A549 treated with AZD9567 at 1 μM for 4 hours (cell line): ENCODE results near the gene DCAF17. TPM values are rescaled to one million over a fixed set of nuclear protein-coding genes. Genes with fewer than 3 reads are reported as not detected.

Experiments used
- total RNA-seq: library from RNA; stranded (reverse); fragments of 200-300 nt; extraction: Qiagen RNA extraction; gene quantifications from 5 replicates; pipeline ENCODE4 v1.2.3, GENCODE V29; 2022; ENCODE audit not compliant: insufficient read depth

The DCAF17 gene
- 7.4 to 11.2 TPM (median 10.0 TPM) in 5 replicates for total RNA-seq

GRCh38 chr2:171434013-171434989 is at the start of gene DCAF17:
Gene DCAF17 (plus strand): TSS chr2:171434226. CDS start chr2:171434578, 352 bp downstream.

GRCh38 chr2:171433763-171434012 is 338 bp upstream of the DCAF17 start, which contains the start of gene METTL8:
Gene METTL8 (minus strand): TSS chr2:171433990. CDS start chr2:171392185, 41,805 bp downstream.

GRCh38 chr2:171522052-171522787 is 88.2 kb downstream of the DCAF17 start, which contains the start of gene CYBRD1:
Gene CYBRD1 (plus strand): TSS chr2:171522474. CDS start chr2:171522546, 72 bp downstream.

Other genes starting within 250 kb of the DCAF17 start
- gene METTL8, start 236 bp upstream of the DCAF17 start, total RNA-seq, result 26.8 to 33.9 TPM (median 29.0 TPM) in 5 replicates
- gene CYBRD1, start 88.2 kb downstream of the DCAF17 start, total RNA-seq, result 25.8 to 33.6 TPM (median 31.9 TPM) in 5 replicates